ENCODE results near the gene GRIK1. TPM values are rescaled to one million over a fixed set of nuclear protein-coding genes. Genes with fewer than 3 reads are reported as not detected.

GRIK1 gene
- total RNA-seq, 1 donor, result not detected

GRCh38 chr21:29506947-29507346 is 432.8 kb downstream of the GRIK1 start:
- Histone ChIP-seq H3K27ac (ENCODE audit: low read depth, low read length) (no peak overlapping the region), H3K4me2 (ENCODE audit: insufficient read depth, low read length) (peak overlapping the region; percentile 1), H3K79me2 (ENCODE audit: insufficient read depth, low read length) (no peaks in the 10 kb centered on the region), H4K20me1 (ENCODE audit: insufficient read depth, low read length) (no peaks in the 10 kb centered on the region), H3K27me3 (ENCODE audit: insufficient read depth, low read length) (no peaks in the 10 kb centered on the region), H3K9me3 (ENCODE audit: low read depth, low read length) (no peaks in the 10 kb centered on the region), H3K4me3 (ENCODE audit: insufficient read depth, low read length) (no peak overlapping the region), H3K4me1 (ENCODE audit: insufficient read depth, low read length) (peaks cover 14% of the 10 kb centered on the region), H2AFZ (ENCODE audit: low read length) (no peak overlapping the region), H3K36me3 (ENCODE audit: insufficient read depth, low read length) (no peaks in the 10 kb centered on the region)
- no peak for DNase-seq (ENCODE audit: insufficient read length, low spot score, missing footprints)
- TF ChIP-seq CTCF (IDR thresholded peaks at IDR 0.05; ENCODE audit: extremely low read depth, low read depth, low read length), result no peak

- H3K36me3 ChIP-seq (ENCODE audit: insufficient read depth, low read length), result no peaks in the 10 kb centered on the region
- no peak for TF ChIP-seq CTCF (IDR thresholded peaks at IDR 0.05; ENCODE audit: extremely low read depth, low read depth, low read length)
- H3K27me3 ChIP-seq (ENCODE audit: insufficient read depth, low read length), result no peaks in the 10 kb centered on the region
- H2AFZ ChIP-seq (ENCODE audit: low read length), result no peak overlapping the region
- DNase-seq (ENCODE audit: insufficient read length, low spot score, missing footprints), result no peak
- H3K79me2 ChIP-seq (ENCODE audit: insufficient read depth, low read length), result no peaks in the 10 kb centered on the region
- no peaks in the 10 kb centered on the region for H3K9me3 ChIP-seq (ENCODE audit: low read depth, low read length)
- no peak overlapping the region for H3K4me3 ChIP-seq (ENCODE audit: insufficient read depth, low read length)
- no peak overlapping the region for H3K4me2 ChIP-seq (ENCODE audit: insufficient read depth, low read length)
- H4K20me1 ChIP-seq (ENCODE audit: insufficient read depth, low read length), result no peaks in the 10 kb centered on the region
- peaks cover 17% of the 10 kb centered on the region for H3K4me1 ChIP-seq (ENCODE audit: insufficient read depth, low read length)
- no peak overlapping the region for H3K27ac ChIP-seq (ENCODE audit: low read depth, low read length)
These were observed 433.6 kb downstream of the GRIK1 start for GRCh38 chr21:29506214-29506613.

GRCh38 chr21:29504751-29505321 is 435.0 kb downstream of the GRIK1 start:
- Histone ChIP-seq H3K79me2 (ENCODE audit: insufficient read depth, low read length) (no peaks in the 10 kb centered on the region), H3K4me1 (ENCODE audit: insufficient read depth, low read length) (peaks cover 23% of the 10 kb centered on the region), H3K36me3 (ENCODE audit: insufficient read depth, low read length) (no peaks in the 10 kb centered on the region), H4K20me1 (ENCODE audit: insufficient read depth, low read length) (no peaks in the 10 kb centered on the region), H3K27ac (ENCODE audit: low read depth, low read length) (no peak overlapping the region), H2AFZ (ENCODE audit: low read length) (no peak overlapping the region), H3K9me3 (ENCODE audit: low read depth, low read length) (no peaks in the 10 kb centered on the region), H3K4me3 (ENCODE audit: insufficient read depth, low read length) (no peak overlapping the region), H3K4me2 (ENCODE audit: insufficient read depth, low read length) (no peak overlapping the region), H3K27me3 (ENCODE audit: insufficient read depth, low read length) (no peaks in the 10 kb centered on the region)
- no peak for TF ChIP-seq CTCF (IDR thresholded peaks at IDR 0.05; ENCODE audit: extremely low read depth, low read depth, low read length)
- no peak for DNase-seq (ENCODE audit: insufficient read length, low spot score, missing footprints)

DNA sequence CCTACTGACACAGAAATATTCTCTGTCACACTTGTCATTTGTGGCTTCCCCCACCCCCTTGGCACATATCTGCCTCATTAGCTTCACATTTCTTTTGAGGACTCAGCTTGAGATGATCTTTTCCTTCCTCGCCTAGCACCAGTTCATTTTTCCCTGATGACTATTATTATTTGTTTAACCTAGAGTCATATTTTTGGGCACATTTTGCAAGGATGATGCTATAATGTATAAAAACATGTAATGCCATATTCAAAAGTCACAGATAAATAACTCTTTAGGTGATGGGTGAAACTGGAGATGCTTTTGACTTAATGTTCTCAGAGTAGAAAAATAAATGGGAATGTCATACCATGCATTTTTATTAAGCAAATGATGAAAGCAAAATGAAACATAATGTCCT is 438.3 kb downstream of the GRIK1 start:
- Histone ChIP-seq H3K4me3 (ENCODE audit: insufficient read depth, low read length) (no peak overlapping the region), H3K4me2 (ENCODE audit: insufficient read depth, low read length) (no peak overlapping the region), H3K9me3 (ENCODE audit: low read depth, low read length) (no peaks in the 10 kb centered on the region), H4K20me1 (ENCODE audit: insufficient read depth, low read length) (no peaks in the 10 kb centered on the region), H3K4me1 (ENCODE audit: insufficient read depth, low read length) (peaks cover 18% of the 10 kb centered on the region), H3K27me3 (ENCODE audit: insufficient read depth, low read length) (no peaks in the 10 kb centered on the region), H2AFZ (ENCODE audit: low read length) (no peak overlapping the region), H3K36me3 (ENCODE audit: insufficient read depth, low read length) (no peaks in the 10 kb centered on the region), H3K27ac (ENCODE audit: low read depth, low read length) (peak overlapping the region; percentile 6), H3K79me2 (ENCODE audit: insufficient read depth, low read length) (no peaks in the 10 kb centered on the region)
- DNase-seq (ENCODE audit: insufficient read length, low spot score, missing footprints), result no peak
- no peak for TF ChIP-seq CTCF (IDR thresholded peaks at IDR 0.05; ENCODE audit: extremely low read depth, low read depth, low read length)
